ENCODE results near the gene SLC11A2. TPM values are rescaled to one million over a fixed set of nuclear protein-coding genes. Genes with fewer than 3 reads are reported as not detected.

SLC11A2 gene
- 10 to 100 TPM; 34.3 to 54.3 (median 42.7) TPM for total RNA-seq
- 38.4 TPM for total RNA-seq (2013)

DNA sequence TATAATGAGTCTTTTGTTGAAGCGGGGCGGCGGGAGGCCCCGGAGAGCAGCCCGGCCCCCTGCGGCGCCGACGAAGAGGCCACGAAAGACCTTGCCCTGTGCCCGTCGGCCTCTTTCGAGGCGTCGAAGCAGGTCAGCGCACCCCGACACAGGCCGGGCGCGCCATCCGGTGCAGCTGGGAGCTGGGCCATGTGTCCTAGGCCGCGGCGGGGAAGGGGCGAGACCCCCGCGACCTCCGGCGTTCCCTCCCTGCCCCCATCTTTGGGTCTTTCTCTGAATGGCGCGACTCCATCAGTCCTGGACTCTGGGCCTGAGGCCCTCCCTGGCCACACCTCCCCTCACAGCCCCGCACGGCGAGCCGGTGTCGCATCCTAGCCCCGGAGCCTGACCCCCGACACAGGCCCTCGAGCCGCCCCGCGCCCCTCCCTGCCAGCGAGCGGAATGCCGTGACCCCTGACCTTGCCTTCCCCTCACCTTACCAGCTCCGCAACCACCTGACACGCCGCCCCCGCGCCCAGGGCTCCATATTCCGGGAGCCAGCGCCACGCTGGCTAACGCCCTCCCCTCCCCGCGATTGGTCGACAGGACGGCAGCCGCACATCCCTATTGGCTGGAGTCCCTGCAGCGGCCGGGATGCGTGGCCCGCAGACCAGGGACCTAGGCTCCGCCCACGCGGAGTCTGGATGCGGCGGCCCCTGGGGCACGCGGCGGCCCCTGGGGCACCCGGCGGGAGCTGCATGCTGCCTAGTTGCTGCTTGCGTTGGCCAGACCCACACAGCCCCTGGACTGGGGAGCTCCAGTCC is at the start of gene SLC11A2:
Gene SLC11A2, minus strand, starts transcription at position 549 of the 803 bp plus-strand sequence. CDS start 15,656 bp downstream, outside the sequence.
- Mint-ChIP-seq H3K36me3 (no peaks in the 10 kb centered on the region), H3K27ac (peak within 1 kb of the TSS; percentile 88 to 97), H3K4me3 (peak within 1 kb of the TSS; percentile 98), H3K9me3 (no peaks in the 10 kb centered on the region), H3K27me3 (ENCODE audit: low read depth in 2 of 2) (peaks cover 0 to 4% of the 10 kb centered on the region in 2 donors), H3K4me1 (peaks cover 37 to 45% of the 10 kb centered on the region in 2 donors)
- H3K4me3 ChIP-seq (ENCODE audit: low read length) = peak within 1 kb of the TSS; percentile 75
- H3K27me3 ChIP-seq (ENCODE audit: control insufficient read depth, insufficient read depth, low read length) = no peaks in the 10 kb centered on the region
- no peak for TF ChIP-seq CTCF (IDR thresholded peaks at IDR 0.05)
- ATAC-seq (peak; percentile 94 to 98 (median 95)), DNase-seq (peak; percentile 82 to 95)
- H3K9me3 ChIP-seq (ENCODE audit: control insufficient read depth, insufficient read depth, low read length) = no peaks in the 10 kb centered on the region
- intact Hi-C loops (cut with micrococcal nuclease) = loop anchor here (1.0 to 10.0 kb wide), 4 partner anchors 22 to 263 kb away; partner anchors contain the start of gene LETMD1
- WGBS (ENCODE audit: insufficient coverage) = under 1% methylated on average over 74 of the region's 74 CpGs
- no peaks in the 10 kb centered on the region for H3K36me3 ChIP-seq (ENCODE audit: control insufficient read depth, insufficient read depth, low read length)
- peaks cover 30% of the 10 kb centered on the region for H3K4me1 ChIP-seq (ENCODE audit: control insufficient read depth, insufficient read depth, low read length)
- peak within 1 kb of the TSS; percentile 56 for H3K27ac ChIP-seq (ENCODE audit: low read length)

- H3K4me3 Mint-ChIP-seq = no peak overlapping the region
- no peak for TF ChIP-seq CTCF (IDR thresholded peaks at IDR 0.05)
- H3K36me3 Mint-ChIP-seq = no peaks in the 10 kb centered on the region
- H3K27ac Mint-ChIP-seq = no peak overlapping the region
- 97% methylated on average over 5 of the region's 5 CpGs for WGBS (ENCODE audit: insufficient coverage)
- H3K4me1 ChIP-seq (ENCODE audit: control insufficient read depth, insufficient read depth, low read length) = no peaks in the 10 kb centered on the region
- H3K9me3 Mint-ChIP-seq = no peaks in the 10 kb centered on the region
- no peak overlapping the region for H3K27ac ChIP-seq (ENCODE audit: low read length)
- no peak for DNase-seq
- H3K27me3 ChIP-seq (ENCODE audit: control insufficient read depth, insufficient read depth, low read length) = no peaks in the 10 kb centered on the region
- intact Hi-C loops (cut with micrococcal nuclease) = no loop called here
- H3K9me3 ChIP-seq (ENCODE audit: control insufficient read depth, insufficient read depth, low read length) = no peaks in the 10 kb centered on the region
- ATAC-seq = no peak
- no peak overlapping the region for H3K4me3 ChIP-seq (ENCODE audit: low read length)
- peaks cover 20% of the 10 kb centered on the region for H3K36me3 ChIP-seq (ENCODE audit: control insufficient read depth, insufficient read depth, low read length)
- H3K27me3 Mint-ChIP-seq (ENCODE audit: low read depth in 2 of 2) = no peaks in the 10 kb centered on the region
- H3K4me1 Mint-ChIP-seq = peaks cover 11 to 17% of the 10 kb centered on the region in 2 donors
Measured at GRCh38 chr12:51075390-51075789, 49.2 kb upstream of the SLC11A2 start.

GRCh38 chr12:51071663-51072062 is 45.5 kb upstream of the SLC11A2 start:
- Histone ChIP-seq H3K9me3 (ENCODE audit: control insufficient read depth, insufficient read depth, low read length) (no peaks in the 10 kb centered on the region), H3K4me1 (ENCODE audit: control insufficient read depth, insufficient read depth, low read length) (no peaks in the 10 kb centered on the region), H3K27ac (ENCODE audit: low read length) (no peak overlapping the region), H3K27me3 (ENCODE audit: control insufficient read depth, insufficient read depth, low read length) (no peaks in the 10 kb centered on the region), H3K4me3 (ENCODE audit: low read length) (no peak overlapping the region), H3K36me3 (ENCODE audit: control insufficient read depth, insufficient read depth, low read length) (peaks cover 44% of the 10 kb centered on the region)
- Mint-ChIP-seq H3K27me3 (ENCODE audit: low read depth in 2 of 2) (no peaks in the 10 kb centered on the region), H3K4me1 (peaks cover 5 to 8% of the 10 kb centered on the region in 2 donors), H3K27ac (no peak overlapping the region), H3K4me3 (no peak overlapping the region), H3K9me3 (no peaks in the 10 kb centered on the region), H3K36me3 (no peaks in the 10 kb centered on the region)
- no peak for TF ChIP-seq CTCF (IDR thresholded peaks at IDR 0.05)
- no peak for DNase-seq
- ATAC-seq = no peak
- intact Hi-C loops (cut with micrococcal nuclease) = no loop called here
- 100% methylated on average over 2 of the region's 2 CpGs for WGBS (ENCODE audit: insufficient coverage)
